Karpas-422 (cell line): ENCODE results near the gene DNAH11. TPM values are rescaled to one million over a fixed set of nuclear protein-coding genes. Genes with fewer than 3 reads are reported as not detected.
"Not testable (repeated sequence)": the region's sequence is repeated elsewhere in the genome, so short reads cannot be mapped to it uniquely, and the experiment has no call there.

Source experiments
- DNase-seq: peaks from one replicate; pipeline ENCODE4 v3.0.0-alpha.2; 2015
- H2AFZ ChIP-seq: fragments of 200-600 bp; sonication (generic); 2 replicates; pipeline ENCODE4 v1.6.1; 2014; ENCODE audit warnings: antibody characterized with exemption, low read length, mixed read lengths
- H3K27ac ChIP-seq: fragments of 200-600 bp; sonication (generic); 2 replicates; pipeline ENCODE4 v1.5.1; 2014; ENCODE audit warnings: mild to moderate bottlenecking, low read length, moderate library complexity
- H3K27me3 ChIP-seq: fragments of 200-600 bp; sonication (generic); 2 replicates; pipeline ENCODE4 v1.6.1; 2014; ENCODE audit warnings: low read length, mixed read lengths
- H3K36me3 ChIP-seq: fragments of 200-600 bp; sonication (generic); 2 replicates; pipeline ENCODE4 v1.6.1; 2014; ENCODE audit warnings: low read length, mixed read lengths; ENCODE audit not compliant: insufficient read depth
- H3K4me1 ChIP-seq: fragments of 200-600 bp; sonication (generic); 2 replicates; pipeline ENCODE4 v1.6.1; 2014; ENCODE audit warnings: mild to moderate bottlenecking, low read length, mixed read lengths
- H3K4me2 ChIP-seq: fragments of 200-600 bp; sonication (generic); 2 replicates; pipeline ENCODE4 v1.6.1; 2014; ENCODE audit warnings: low read length, low read depth, mild to moderate bottlenecking; ENCODE audit not compliant: poor library complexity, severe bottlenecking
- H3K4me3 ChIP-seq: fragments of 200-600 bp; sonication (generic); 2 replicates; pipeline ENCODE4 v1.5.1; 2014; ENCODE audit warnings: mild to moderate bottlenecking, antibody characterized with exemption, low read length, mixed read lengths
- H3K79me2 ChIP-seq: fragments of 200-600 bp; sonication (generic); 2 replicates; pipeline ENCODE4 v1.6.1; 2014; ENCODE audit warnings: mild to moderate bottlenecking, low read length, mixed read lengths
- H3K9ac ChIP-seq: fragments of 200-600 bp; sonication (generic); 2 replicates; pipeline ENCODE4 v1.6.0; 2014; ENCODE audit warnings: low read length
- H3K9me2 ChIP-seq: fragments of 200-600 bp; sonication (generic), shearing (Covaris generic); replicated peaks from 2 replicates; pipeline ENCODE4 v1.6.0; 2014; ENCODE audit warnings: mild to moderate bottlenecking, low read length, moderate library complexity; ENCODE audit not compliant: insufficient read depth
- H3K9me3 ChIP-seq: fragments of 300-700, 200-600 bp; sonication (generic); 2 replicates; pipeline ENCODE4 v1.6.1; 2014; ENCODE audit warnings: low read length, mixed read lengths
- H4K20me1 ChIP-seq: fragments of 200-600 bp; sonication (generic); 2 replicates; pipeline ENCODE4 v1.6.1; 2014; ENCODE audit warnings: mild to moderate bottlenecking, antibody characterized with exemption, low read length, low read depth; ENCODE audit not compliant: insufficient read depth
- total RNA-seq: library from RNA; depleted of rRNA; stranded (reverse); fragments of >200 nt; shearing (Covaris generic); gene quantifications from 2 replicates; pipeline ENCODE4 v1.2.3, GENCODE V29; 2014; ENCODE audit warnings: low replicate concordance

Gene DNAH11
- total RNA-seq, 1 experiment from 2014 or later = 0.04 TPM

DNA sequence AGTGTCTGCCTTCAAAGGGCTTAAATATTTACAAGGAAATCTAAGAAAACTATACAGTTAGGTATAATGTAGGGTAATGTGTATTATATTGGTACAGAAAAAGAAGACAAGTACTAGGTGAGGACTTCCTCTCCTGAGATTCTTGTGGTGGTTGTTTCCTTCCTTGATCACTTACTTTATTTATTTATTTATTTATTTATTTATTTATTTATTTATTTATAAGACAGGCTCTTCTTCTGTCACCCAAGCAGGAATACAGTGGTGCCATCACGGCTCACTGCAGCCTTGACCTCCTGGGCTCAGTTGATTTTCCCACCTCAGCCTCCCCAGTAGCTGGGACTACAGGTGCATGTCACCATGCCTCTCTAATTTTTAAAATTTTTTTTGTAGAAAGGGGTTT is 18.2 kb upstream of the DNAH11 start:
- no peak overlapping the region for H2AFZ ChIP-seq
- H3K79me2 ChIP-seq = no peaks in the 10 kb centered on the region
- no peak overlapping the region for H3K4me3 ChIP-seq
- H3K9ac ChIP-seq = no peak overlapping the region
- DNase-seq = no peak
- no peak overlapping the region for H3K4me2 ChIP-seq
- H3K9me2 ChIP-seq = no peaks in the 10 kb centered on the region
- no peaks in the 10 kb centered on the region for H3K9me3 ChIP-seq
- no peak overlapping the region for H3K27ac ChIP-seq
- H3K27me3 ChIP-seq = no peaks in the 10 kb centered on the region
- no peaks in the 10 kb centered on the region for H3K4me1 ChIP-seq
- H4K20me1 ChIP-seq = no peaks in the 10 kb centered on the region
- no peaks in the 10 kb centered on the region for H3K36me3 ChIP-seq

DNA sequence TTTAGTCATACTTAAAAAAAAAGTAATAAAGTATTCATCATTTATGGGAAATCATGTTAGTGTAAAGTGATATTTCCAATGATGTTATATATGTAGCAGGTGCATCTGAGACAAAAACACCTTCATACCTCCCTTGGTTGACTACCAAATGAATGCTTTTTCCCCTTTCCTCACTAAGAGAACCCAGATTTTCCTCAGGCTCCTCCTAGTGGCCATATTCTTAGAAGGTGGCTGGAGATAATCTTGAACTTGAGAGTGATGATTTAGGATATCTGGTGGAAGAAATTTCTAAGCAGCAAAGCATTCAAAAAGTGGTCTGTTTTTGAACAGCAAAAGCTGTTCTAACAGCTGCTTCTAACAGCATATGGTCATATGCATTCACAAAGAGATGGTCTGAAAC is 16.8 kb upstream of the DNAH11 start:
- H3K4me2 ChIP-seq = no peak overlapping the region
- no peaks in the 10 kb centered on the region for H3K4me1 ChIP-seq
- no peaks in the 10 kb centered on the region for H4K20me1 ChIP-seq
- peak; percentile 67 for DNase-seq
- no peak overlapping the region for H3K4me3 ChIP-seq
- H3K27ac ChIP-seq = no peak overlapping the region
- H3K36me3 ChIP-seq = no peaks in the 10 kb centered on the region
- no peaks in the 10 kb centered on the region for H3K27me3 ChIP-seq
- no peaks in the 10 kb centered on the region for H3K79me2 ChIP-seq
- no peaks in the 10 kb centered on the region for H3K9me3 ChIP-seq
- H2AFZ ChIP-seq = no peak overlapping the region
- H3K9ac ChIP-seq = no peak overlapping the region
- H3K9me2 ChIP-seq = no peaks in the 10 kb centered on the region

DNA sequence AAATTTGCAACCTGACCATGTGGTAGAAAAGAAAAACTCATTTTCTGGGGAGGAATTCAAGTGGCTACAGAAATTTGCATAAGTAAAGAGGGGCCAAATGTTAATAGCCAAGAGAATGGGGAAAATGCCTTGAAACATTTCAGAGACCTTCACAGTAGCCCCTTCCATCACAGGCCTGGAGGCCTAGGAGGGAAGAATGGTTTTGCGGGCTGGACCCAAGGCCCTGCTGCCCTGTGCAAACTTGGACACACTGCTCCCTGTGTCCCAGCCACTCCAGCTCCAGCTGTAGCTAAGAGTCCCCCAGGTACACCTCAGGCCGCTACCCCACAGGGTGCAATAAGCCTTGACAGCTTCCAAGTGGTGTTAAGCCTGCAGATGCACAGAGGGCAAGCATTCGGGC is 16.4 kb upstream of the DNAH11 start:
- no peaks in the 10 kb centered on the region for H3K36me3 ChIP-seq
- no peak for DNase-seq
- no peak overlapping the region for H3K9ac ChIP-seq
- H3K4me3 ChIP-seq = no peak overlapping the region
- no peaks in the 10 kb centered on the region for H3K9me2 ChIP-seq
- no peaks in the 10 kb centered on the region for H3K27me3 ChIP-seq
- no peak overlapping the region for H3K4me2 ChIP-seq
- H3K9me3 ChIP-seq = no peaks in the 10 kb centered on the region
- H3K4me1 ChIP-seq = no peaks in the 10 kb centered on the region
- no peaks in the 10 kb centered on the region for H4K20me1 ChIP-seq
- H3K79me2 ChIP-seq = no peaks in the 10 kb centered on the region
- no peak overlapping the region for H3K27ac ChIP-seq
- H2AFZ ChIP-seq = no peak overlapping the region

DNA sequence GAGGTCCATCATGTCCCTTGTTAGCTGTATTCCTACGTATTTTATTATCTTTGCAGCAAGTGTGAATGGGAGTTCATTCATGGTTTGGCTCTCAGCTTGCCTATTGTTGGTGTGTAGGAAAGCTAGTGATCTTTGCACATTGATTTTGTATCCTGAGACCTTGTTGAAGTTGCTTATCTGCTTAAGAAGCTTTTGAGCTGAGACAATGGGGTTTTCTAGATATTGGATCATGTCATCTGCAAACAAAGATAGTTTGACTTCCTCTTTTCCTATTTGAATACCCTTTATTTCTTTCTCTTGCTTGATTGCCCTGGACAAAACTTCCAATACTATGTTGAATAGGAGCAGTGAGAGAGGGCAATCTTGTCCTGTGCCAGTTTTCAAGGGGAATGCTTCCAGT is 10.4 kb upstream of the DNAH11 start:
- not testable (repeated sequence) for H3K9ac ChIP-seq, H3K27ac ChIP-seq, H4K20me1 ChIP-seq, H3K4me3 ChIP-seq, DNase-seq, H3K79me2 ChIP-seq, H3K36me3 ChIP-seq, H3K4me2 ChIP-seq, H3K9me3 ChIP-seq, H2AFZ ChIP-seq, H3K27me3 ChIP-seq, H3K4me1 ChIP-seq, H3K9me2 ChIP-seq

DNA sequence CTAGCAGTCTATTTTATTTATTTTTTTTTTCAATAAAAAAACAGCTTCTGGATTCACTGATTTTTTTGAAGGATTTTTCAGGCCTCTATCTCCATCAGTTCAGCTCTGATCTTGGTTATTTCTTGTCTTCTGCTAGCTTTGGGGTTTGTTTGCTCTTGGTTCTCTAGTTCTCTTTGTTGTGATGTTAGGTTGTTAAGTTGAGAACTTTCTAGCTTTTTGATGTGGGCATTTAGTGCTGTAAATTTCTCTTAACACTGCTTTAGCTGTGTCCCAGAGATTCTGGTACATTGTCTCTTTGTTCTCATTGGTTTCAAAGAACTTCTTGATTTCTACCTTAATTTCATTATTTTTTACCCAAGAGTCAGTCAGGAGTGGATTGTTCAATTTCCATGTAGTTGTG is 9.2 kb upstream of the DNAH11 start:
- H3K36me3 ChIP-seq, H3K27me3 ChIP-seq, H3K4me3 ChIP-seq, H3K27ac ChIP-seq, H4K20me1 ChIP-seq, H3K4me1 ChIP-seq, DNase-seq, H3K9me2 ChIP-seq, H2AFZ ChIP-seq, H3K9ac ChIP-seq, H3K79me2 ChIP-seq, H3K4me2 ChIP-seq, H3K9me3 ChIP-seq: not testable (repeated sequence)

DNA sequence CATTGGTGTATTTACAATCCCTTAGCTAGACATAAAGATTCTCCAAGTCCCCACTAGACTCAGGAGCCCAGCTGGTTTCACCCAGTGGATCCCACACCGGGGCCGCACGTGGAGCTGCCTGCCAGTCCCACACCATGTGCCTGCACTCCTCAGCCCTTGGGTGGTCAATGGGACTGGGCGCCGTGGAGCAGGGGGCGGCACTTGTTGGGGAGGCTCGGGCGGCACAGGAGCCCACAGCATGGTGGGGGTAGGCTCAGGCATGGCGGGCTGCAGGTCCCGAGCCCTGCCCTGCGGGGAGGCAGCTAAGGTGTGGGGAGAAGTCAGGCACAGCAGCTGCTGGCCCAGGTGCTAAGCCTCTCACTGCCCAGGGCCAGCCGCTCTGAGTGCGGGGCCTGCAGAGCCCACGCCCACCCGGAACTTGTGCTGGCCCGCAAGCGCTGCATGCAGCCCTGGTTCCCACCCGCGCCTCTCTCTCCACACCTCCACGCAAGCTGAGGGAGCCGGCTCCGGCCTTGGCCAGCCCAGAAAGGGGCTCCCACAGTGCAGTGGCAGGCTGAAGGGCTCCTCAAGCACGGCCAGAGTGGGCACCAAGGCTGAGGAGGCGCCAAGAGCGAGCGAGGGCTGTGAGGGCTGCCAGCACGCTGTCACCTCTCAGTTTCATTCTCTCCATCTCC is 6.3 kb upstream of the DNAH11 start:
- not testable (repeated sequence) for H3K4me2 ChIP-seq, H3K9ac ChIP-seq, H3K27me3 ChIP-seq, H3K4me3 ChIP-seq, H3K36me3 ChIP-seq, H2AFZ ChIP-seq, H3K79me2 ChIP-seq, H3K9me2 ChIP-seq, DNase-seq, H3K27ac ChIP-seq, H3K9me3 ChIP-seq, H4K20me1 ChIP-seq, H3K4me1 ChIP-seq

DNA sequence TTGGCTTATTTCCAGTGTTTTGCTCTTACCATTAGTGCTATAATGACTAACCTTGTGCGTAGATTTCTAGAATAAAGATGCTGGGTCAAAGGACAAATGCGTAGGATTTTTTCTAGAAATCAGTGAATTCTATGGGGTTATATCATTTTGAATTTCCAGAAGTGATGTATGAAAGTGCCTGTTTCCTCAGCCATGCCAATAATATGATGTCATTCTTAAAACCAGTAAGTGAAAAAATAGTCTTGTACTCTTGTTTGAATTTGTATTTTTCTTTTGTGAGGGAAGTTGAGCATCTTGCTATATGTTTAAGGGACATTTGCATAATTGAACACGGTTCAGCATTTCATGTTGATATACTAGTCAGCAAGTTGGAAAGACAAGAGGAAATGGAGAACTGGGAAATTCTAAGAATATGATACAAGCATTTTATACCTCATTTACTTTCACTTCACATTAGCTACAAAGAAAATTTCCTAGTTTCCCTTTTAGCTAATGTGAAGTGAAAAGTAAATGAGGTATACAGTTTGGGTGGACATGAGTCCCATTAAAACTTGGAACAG is 3.8 kb upstream of the DNAH11 start:
- Histone ChIP-seq H3K9ac (no peak overlapping the region), H4K20me1 (no peaks in the 10 kb centered on the region), H3K4me1 (no peaks in the 10 kb centered on the region), H3K9me2 (no peaks in the 10 kb centered on the region), H3K79me2 (no peaks in the 10 kb centered on the region), H3K27ac (no peak overlapping the region), H3K36me3 (no peaks in the 10 kb centered on the region), H3K4me3 (no peak overlapping the region), H3K9me3 (no peaks in the 10 kb centered on the region), H3K4me2 (no peak overlapping the region), H3K27me3 (no peaks in the 10 kb centered on the region), H2AFZ (no peak overlapping the region)
- DNase-seq = no peak

DNA sequence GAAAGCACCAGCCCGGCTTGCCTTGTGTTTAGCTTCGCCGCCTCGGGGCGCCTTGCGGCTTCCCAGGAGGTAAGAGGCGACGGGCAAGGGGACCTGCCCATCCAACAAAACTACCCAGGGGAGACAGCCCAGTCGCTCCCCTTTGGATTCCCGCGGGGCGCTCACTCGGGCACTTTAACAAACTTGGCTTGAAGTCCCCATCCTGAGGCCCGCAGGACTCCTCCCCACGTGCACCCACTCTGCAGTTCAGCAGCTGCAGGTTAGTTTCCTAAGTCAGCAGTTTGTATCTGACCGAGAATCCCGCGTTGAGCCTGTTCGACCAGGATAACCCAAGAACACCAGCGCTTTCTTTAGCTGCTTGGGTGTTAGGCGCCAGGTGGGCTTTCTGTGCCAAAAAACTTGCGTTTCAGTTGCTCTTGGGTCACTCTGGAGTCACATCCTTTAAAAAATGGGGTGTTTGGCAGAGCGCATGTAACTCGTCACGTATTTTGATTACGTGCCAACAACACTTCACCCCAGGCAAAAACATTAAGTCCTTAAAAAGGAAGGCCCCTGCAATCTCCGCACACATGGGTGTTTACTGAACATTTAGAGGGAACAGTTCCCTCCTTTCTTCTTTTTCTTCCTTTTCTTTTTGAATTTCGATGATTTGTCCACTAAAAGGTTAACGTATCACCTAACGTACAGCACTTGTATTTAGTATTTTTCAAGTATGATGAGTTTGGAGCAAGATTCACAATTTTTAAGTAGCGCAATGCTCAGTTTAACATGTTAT is 876 bp downstream of the DNAH11 start:
- Histone ChIP-seq H3K9me3 (no peaks in the 10 kb centered on the region), H3K27ac (no peak overlapping the region), H3K79me2 (no peaks in the 10 kb centered on the region), H3K27me3 (no peaks in the 10 kb centered on the region), H3K36me3 (no peaks in the 10 kb centered on the region), H4K20me1 (no peaks in the 10 kb centered on the region), H3K9me2 (no peaks in the 10 kb centered on the region), H3K9ac (no peak overlapping the region), H2AFZ (no peak overlapping the region), H3K4me3 (no peak overlapping the region), H3K4me1 (no peaks in the 10 kb centered on the region), H3K4me2 (no peak overlapping the region)
- DNase-seq = no peak
